Tibial artery (tissue), 4 donors: ENCODE results near the gene RPRD1B.
A peak's percentile ranks its signal among the peaks of the same experiment; 100 is the strongest.

ENCODE experiments used
- DNase-seq, 2 donors: peaks; one replicate each; pipeline ENCODE4 v3.0.0-alpha.2; 2019
- H3K27ac ChIP-seq, 2 donors: fragments of 200-600 bp; sonication (generic) in 1 of 2; 1 replicate in 1 of 2; 2 replicates in 1 of 2; pipeline ENCODE4 v1.5.1; 2018 to 2019; ENCODE audit warnings: mild to moderate bottlenecking in 1 of 2
- H3K27me3 ChIP-seq, 2 donors: fragments of 200-600 bp; sonication (generic) in 1 of 2; one replicate each; pipeline versions ENCODE4 v1.5.1 to v1.6.0; 2016 to 2019
- H3K36me3 ChIP-seq, 3 donors: fragments of 200-600 bp; sonication (generic) in 2 of 3; one replicate each; pipeline ENCODE4 v1.5.1; 2016 to 2019; ENCODE audit warnings: mild to moderate bottlenecking in 2 of 3
- H3K4me1 ChIP-seq, 4 donors: fragments of 200-600 bp; sonication (generic) in 2 of 4; 1 replicate in 3 of 4; 2 replicates in 1 of 4; pipeline ENCODE4 v1.5.1; 2016 to 2019
- H3K4me3 ChIP-seq, 2 donors: fragments of 200-600 bp; sonication (generic) in 1 of 2; 1 replicate in 1 of 2; 2 replicates in 1 of 2; pipeline ENCODE4 v1.5.1; 2018 to 2019; ENCODE audit warnings: mild to moderate bottlenecking in 2 of 2
- H3K9me3 ChIP-seq, 3 donors: fragments of 200-600 bp; sonication (generic) in 1 of 3; one replicate each; pipeline ENCODE4 v1.5.1; 2016 to 2019
- CTCF ChIP-seq, 2 experiments: fragments of 200-600 bp in 1 of 2; fragments of 450-650 bp in 1 of 2; IDR thresholded peaks; one replicate each; pipeline ENCODE4 v1.5.1; 2017 to 2019; ENCODE audit warnings: antibody characterized with exemption in 2 of 2, mild to moderate bottlenecking in 1 of 2, moderate library complexity in 1 of 2
- intact Hi-C: fragments of 100-400 bp; cut with DNase I; formaldehyde crosslinking; loops from one replicate; pipeline ENCODE4 v1.15.0; 2023; ENCODE audit warnings: low total_unique reads

The RPRD1B gene

GRCh38 chr20:38032585-38033329 is 789 bp upstream of the RPRD1B start:
- no peaks in the 10 kb centered on the region for H3K9me3 ChIP-seq
- peaks cover 0 to 53% (median 34%) of the 10 kb centered on the region in 4 donors for H3K4me1 ChIP-seq
- no peak for TF ChIP-seq CTCF (IDR thresholded peaks at IDR 0.05)
- no peak for DNase-seq
- H3K4me3 ChIP-seq, result peak overlapping the region; percentile 90 to 95
- peak overlapping the region; percentile 90 to 94 for H3K27ac ChIP-seq
- peaks cover 0 to 3% (median 0%) of the 10 kb centered on the region in 3 donors for H3K36me3 ChIP-seq
- no peaks in the 10 kb centered on the region for H3K27me3 ChIP-seq
- intact Hi-C loops, result no loop called here

DNA sequence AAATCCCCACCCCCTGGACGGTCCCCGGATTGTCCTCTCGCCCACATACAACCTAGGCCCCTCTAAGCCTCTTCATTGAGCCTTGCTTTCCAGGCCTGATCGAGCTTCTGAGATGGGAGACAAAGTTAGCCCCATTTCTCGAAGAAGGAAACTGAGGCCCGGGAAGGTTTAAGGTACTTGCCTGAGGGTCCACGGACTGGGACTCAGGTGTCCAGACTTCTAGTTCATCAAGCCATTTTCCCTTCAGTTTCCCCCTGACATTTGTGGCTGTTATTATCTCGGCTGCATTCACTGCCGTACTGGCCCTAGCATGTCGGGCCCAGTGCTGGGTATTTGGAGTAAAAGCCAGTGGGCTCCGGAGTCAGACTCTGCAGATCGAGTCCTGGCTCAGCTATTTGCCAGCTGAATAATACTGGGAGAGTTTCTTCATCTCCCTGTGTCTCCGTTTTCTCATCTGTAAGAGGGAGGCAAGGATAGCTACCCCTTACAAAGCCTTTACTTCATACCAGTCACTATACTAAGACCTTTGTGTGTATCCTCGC is 633 bp downstream of the RPRD1B start:
- H3K27me3 ChIP-seq, result no peaks in the 10 kb centered on the region
- H3K27ac ChIP-seq, result peak overlapping the region; percentile 90 to 94
- DNase-seq, result no peak
- no peaks in the 10 kb centered on the region for H3K9me3 ChIP-seq
- peaks cover 0 to 58% (median 34%) of the 10 kb centered on the region in 4 donors for H3K4me1 ChIP-seq
- peaks cover 0 to 3% (median 0%) of the 10 kb centered on the region in 3 donors for H3K36me3 ChIP-seq
- intact Hi-C loops, result no loop called here
- no peak for TF ChIP-seq CTCF (IDR thresholded peaks at IDR 0.05)
- peak overlapping the region; percentile 90 to 95 for H3K4me3 ChIP-seq

- no peak for TF ChIP-seq CTCF (IDR thresholded peaks at IDR 0.05)
- no peak for DNase-seq
- no peaks in the 10 kb centered on the region for H3K27me3 ChIP-seq
- intact Hi-C loops, result loop anchor here (5.0 kb wide), 1 partner anchor 392 kb away; no protein-coding TSS in a partner anchor
- peaks cover 0 to 58% (median 34%) of the 10 kb centered on the region in 4 donors for H3K4me1 ChIP-seq
- no peak overlapping the region for H3K27ac ChIP-seq
- no peaks in the 10 kb centered on the region for H3K9me3 ChIP-seq
- peak overlapping the region; percentile 90 to 95 for H3K4me3 ChIP-seq
- peaks cover 0 to 11% (median 3%) of the 10 kb centered on the region in 3 donors for H3K36me3 ChIP-seq
Observed at GRCh38 chr20:38034961-38035360, 1.4 kb downstream of the RPRD1B start.

- intact Hi-C loops, result loop anchor here (5.0 kb wide), 1 partner anchor 391 kb away; no protein-coding TSS in a partner anchor
- Histone ChIP-seq H3K27me3 (no peaks in the 10 kb centered on the region), H3K4me1 (peaks cover 0 to 52% (median 34%) of the 10 kb centered on the region in 4 donors), H3K36me3 (peaks cover 7 to 13% (median 8%) of the 10 kb centered on the region in 3 donors), H3K27ac (no peak overlapping the region), H3K9me3 (no peaks in the 10 kb centered on the region), H3K4me3 (no peak overlapping the region)
- no peak for TF ChIP-seq CTCF (IDR thresholded peaks at IDR 0.05)
- no peak for DNase-seq
Observed at GRCh38 chr20:38036366-38036765, 2.8 kb downstream of the RPRD1B start.

DNA sequence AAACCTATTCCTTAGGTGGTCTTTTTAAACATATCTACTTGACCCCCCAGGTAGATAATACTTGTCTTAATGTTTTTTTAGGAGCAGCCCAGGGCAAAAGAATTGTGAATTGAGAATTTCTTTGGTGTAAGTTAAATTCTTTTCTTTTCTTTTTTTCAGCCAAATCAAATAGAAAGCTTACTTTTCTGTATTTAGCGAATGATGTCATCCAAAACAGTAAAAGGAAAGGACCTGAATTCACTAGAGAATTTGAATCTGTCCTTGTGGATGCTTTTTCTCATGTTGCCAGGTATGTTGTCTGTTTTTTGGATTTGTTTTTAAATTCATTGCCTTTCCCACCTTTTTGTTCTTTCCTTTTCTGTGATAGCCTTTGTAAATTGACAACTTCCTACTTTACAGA is 6.7 kb downstream of the RPRD1B start:
- H3K9me3 ChIP-seq, result no peaks in the 10 kb centered on the region
- no peak overlapping the region for H3K4me3 ChIP-seq
- H3K36me3 ChIP-seq, result peaks cover 15 to 45% (median 35%) of the 10 kb centered on the region in 3 donors
- no peak for TF ChIP-seq CTCF (IDR thresholded peaks at IDR 0.05)
- H3K27me3 ChIP-seq, result no peaks in the 10 kb centered on the region
- peaks cover 0 to 30% (median 14%) of the 10 kb centered on the region in 4 donors for H3K4me1 ChIP-seq
- H3K27ac ChIP-seq, result no peak overlapping the region
- intact Hi-C loops, result no loop called here
- no peak for DNase-seq
